ENCODE measurements around the gene UCN2.
A peak's percentile ranks its signal among the peaks of the same experiment; 100 is the strongest.

Gene UCN2

GRCh38 chr3:48563382-48563918 lies at the start of gene UCN2:
UCN2 (minus strand) TSS chr3:48563781; CDS start chr3:48563124, 657 bp downstream.
- no peak for DNase-seq

- no peak for DNase-seq
Observed at GRCh38 chr3:48612309-48612708, 48.7 kb upstream of the UCN2 start.

GRCh38 chr3:48609088-48610005 lies 45.8 kb upstream of the UCN2 start, which contains the start of gene UQCRC1:
UQCRC1 (minus strand) TSS chr3:48609646; CDS start chr3:48609620, 26 bp downstream.
- peak; percentile 71 to 87 (median 80) for DNase-seq

GRCh38 chr3:48607519-48607918 lies 43.9 kb upstream of the UCN2 start:
- DNase-seq: no peak

GRCh38 chr3:48601622-48601994 lies 38.0 kb upstream of the UCN2 start:
- DNase-seq: no peak

GRCh38 chr3:48600711-48601621 lies 37.4 kb upstream of the UCN2 start:
- DNase-seq: no peak

- no peak for DNase-seq
Observed at GRCh38 chr3:48599509-48600285, 36.1 kb upstream of the UCN2 start.

GRCh38 chr3:48599077-48599501 lies 35.5 kb upstream of the UCN2 start:
- DNase-seq: no peak

- no peak for DNase-seq
Observed at GRCh38 chr3:48598323-48599076, 34.9 kb upstream of the UCN2 start.

- DNase-seq: no peak
Observed at GRCh38 chr3:48597408-48597800, 33.8 kb upstream of the UCN2 start.

- no peak for DNase-seq
Observed at GRCh38 chr3:48596676-48597407, 33.3 kb upstream of the UCN2 start.

- no peak for DNase-seq
Observed at GRCh38 chr3:48596157-48596556, 32.6 kb upstream of the UCN2 start.

GRCh38 chr3:48595526-48596121 lies 32.0 kb upstream of the UCN2 start:
- no peak for DNase-seq

GRCh38 chr3:48595075-48595525 lies 31.5 kb upstream of the UCN2 start, which contains the start of gene COL7A1:
COL7A1 (minus strand) TSS chr3:48595329; CDS start chr3:48595159, 170 bp downstream.
- no peak for DNase-seq

GRCh38 chr3:48594417-48595049 lies 31.0 kb upstream of the UCN2 start:
- DNase-seq: no peak

- DNase-seq: no peak
Observed at GRCh38 chr3:48593337-48593736, 29.8 kb upstream of the UCN2 start.

GRCh38 chr3:48592519-48593087 lies 29.0 kb upstream of the UCN2 start:
- no peak for DNase-seq

- DNase-seq: no peak
Observed at GRCh38 chr3:48591886-48592518, 28.4 kb upstream of the UCN2 start.

GRCh38 chr3:48591436-48591835 lies 27.9 kb upstream of the UCN2 start:
- DNase-seq: no peak

Data from activated CD4-positive, CD25-positive, alpha-beta regulatory T cell (primary cell).